ENCODE data around the gene DENND10.
A peak's percentile ranks its signal among the peaks of the same experiment; 100 is the strongest.
"Not testable (repeated sequence)": the region's sequence is repeated elsewhere in the genome, so short reads cannot be mapped to it uniquely, and the experiment has no call there.

The DENND10 gene, protein sequence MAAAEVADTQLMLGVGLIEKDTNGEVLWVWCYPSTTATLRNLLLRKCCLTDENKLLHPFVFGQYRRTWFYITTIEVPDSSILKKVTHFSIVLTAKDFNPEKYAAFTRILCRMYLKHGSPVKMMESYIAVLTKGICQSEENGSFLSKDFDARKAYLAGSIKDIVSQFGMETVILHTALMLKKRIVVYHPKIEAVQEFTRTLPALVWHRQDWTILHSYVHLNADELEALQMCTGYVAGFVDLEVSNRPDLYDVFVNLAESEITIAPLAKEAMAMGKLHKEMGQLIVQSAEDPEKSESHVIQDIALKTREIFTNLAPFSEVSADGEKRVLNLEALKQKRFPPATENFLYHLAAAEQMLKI

DNA sequence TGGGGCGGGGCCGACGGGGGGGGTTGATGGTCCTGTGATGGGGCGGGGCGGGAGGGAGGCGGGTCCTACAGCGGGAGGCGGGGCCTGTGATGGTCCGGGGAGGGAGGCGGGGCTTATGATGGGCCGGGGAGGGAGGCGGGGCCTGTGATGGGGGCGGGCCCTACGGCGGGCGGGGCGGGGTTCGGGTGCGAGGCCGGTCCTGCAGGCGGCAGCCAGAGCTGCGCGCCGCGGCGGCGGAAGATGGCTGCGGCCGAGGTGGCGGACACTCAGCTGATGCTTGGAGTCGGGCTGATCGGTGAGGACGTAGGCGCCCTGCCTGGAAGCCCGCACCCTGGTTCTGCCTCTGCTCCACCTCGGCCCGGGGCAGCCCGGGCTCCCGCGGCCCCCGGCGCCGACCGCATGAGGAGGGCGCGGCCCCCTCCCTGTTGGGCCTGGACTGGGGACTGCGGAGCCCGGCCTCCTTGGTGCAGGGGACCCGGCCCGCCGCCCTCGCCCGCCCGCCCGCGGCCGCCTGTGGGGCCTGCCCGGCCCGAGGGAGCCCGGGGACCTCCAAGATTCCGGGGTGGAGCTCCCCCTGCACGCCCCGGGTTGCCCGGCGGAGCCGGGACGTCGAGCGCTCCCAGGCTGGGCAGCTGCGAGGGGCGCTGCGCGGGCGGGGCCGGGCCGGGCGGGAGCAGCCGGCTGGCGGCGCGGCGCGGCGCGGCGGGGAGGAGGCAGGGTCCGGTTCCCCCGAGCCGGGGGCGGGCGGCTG lies at the start of gene DENND10:
TSS of gene DENND10 (plus strand) at position 211 of the 751 bp plus-strand sequence. CDS start at position 241, 30 bp downstream.
- peak; percentile 82 for DNase-seq

DNA sequence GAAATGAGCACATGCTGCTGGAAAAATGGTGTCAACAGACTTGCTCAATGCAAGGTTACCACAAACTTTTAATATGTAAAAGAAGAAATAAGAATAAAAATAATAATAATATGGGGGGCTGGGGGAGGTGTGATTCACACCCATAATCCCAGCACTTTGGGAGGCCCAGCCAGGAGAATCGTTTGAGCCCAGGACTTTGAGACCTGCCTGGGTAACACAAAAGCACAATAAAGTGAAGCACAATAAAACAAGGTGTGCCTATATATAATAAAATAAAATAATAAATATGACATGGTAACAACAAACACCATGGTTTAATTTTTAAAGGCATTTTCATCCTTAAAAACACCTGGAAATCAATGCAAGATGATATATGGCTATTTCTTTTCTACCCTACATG lies 48.4 kb upstream of the DENND10 start:
- no peak for DNase-seq

DNA sequence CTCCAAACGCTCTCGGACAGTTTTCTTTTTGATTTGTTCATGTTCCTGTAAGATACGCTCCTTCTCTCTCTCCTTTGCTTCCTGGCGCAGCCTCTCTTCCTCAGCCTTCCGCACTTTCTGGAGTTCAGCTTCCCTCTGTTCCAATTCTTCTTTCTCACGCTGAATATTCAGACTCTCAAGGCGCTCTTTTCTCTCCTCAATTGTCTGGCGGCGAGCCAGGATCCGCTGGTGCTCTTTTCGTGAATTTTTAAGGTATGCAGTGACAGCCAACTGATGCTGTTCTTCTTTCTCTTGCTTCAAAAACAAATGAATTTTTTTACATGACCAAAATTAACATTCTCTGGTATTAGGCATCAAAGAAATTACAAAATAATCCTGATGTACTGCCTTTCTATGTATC lies 45.9 kb upstream of the DENND10 start:
- DNase-seq: no peak

DNA sequence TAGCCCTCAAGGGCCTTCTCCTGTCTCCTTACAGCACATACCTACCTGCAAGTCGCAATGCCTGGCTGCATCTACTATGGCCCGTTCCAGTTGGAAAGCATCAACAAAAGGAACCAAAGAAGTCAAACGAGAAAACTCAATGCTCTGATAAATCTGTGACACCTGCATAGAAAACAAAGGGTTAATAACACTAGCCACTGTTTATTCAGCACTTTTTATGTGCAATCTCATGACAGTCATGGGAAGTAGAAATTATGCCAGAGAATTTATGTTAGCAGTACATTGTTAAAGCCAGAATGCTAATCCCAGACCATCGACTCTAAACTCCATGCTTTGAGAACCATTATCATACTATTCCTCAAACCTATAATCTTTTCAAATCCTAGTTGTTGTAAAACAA lies 44.4 kb upstream of the DENND10 start:
- DNase-seq: no peak

DNA sequence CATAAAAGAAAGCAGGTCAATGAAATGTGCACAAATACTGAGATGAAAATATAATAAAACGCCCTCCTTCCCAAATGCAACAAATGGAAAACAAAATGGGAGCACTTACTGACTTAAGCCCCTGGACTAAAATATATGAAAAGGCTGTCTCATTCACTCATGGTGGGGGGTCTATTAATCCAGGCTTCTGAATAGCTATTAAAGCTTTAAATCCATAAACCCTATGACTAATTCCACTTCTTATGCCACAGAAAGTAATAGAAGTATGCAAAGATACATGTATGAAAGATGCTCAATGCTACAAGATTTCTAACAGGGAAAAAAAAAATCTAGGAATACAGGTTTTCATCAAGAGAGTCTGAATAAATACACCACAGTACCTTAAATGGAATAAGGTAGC lies 43.8 kb upstream of the DENND10 start:
- DNase-seq: no peak

DNA sequence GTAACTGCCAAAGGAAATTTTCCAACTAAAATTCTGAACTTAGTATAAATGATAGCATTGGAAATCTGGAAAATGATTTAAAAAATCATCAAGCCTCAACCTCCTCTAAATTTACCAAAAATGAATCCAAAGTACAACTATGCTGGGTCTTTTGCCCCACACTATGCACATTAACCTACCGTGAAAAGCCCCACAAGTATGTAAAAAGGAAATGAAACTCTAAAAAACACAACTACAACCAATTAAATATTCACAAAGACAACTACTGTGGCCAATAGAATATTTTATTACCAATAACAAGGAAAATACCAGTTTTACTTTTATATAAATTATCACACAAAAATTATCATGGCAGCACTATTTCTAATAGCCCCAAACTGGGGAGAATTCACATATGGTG lies 42.6 kb upstream of the DENND10 start:
- DNase-seq: no peak

DNA sequence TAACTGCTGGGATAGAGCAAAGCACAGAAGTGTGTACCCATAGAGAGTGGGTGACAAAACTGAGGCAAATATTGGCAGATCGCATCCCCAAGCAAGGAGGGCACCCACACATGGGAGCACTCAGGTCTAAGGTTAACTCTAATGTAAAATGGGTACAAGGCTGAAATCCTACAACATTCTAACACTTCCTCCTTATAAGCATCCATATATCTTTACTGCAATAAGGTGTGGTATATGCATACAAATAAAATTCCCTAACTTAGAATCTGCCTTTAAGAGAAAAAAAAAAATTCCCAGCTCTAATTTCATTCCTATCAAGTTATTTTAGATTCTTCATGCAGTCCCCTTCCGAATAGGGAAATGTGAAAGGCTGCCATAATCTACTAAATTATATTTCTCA lies 42.0 kb upstream of the DENND10 start:
- DNase-seq: no peak

DNA sequence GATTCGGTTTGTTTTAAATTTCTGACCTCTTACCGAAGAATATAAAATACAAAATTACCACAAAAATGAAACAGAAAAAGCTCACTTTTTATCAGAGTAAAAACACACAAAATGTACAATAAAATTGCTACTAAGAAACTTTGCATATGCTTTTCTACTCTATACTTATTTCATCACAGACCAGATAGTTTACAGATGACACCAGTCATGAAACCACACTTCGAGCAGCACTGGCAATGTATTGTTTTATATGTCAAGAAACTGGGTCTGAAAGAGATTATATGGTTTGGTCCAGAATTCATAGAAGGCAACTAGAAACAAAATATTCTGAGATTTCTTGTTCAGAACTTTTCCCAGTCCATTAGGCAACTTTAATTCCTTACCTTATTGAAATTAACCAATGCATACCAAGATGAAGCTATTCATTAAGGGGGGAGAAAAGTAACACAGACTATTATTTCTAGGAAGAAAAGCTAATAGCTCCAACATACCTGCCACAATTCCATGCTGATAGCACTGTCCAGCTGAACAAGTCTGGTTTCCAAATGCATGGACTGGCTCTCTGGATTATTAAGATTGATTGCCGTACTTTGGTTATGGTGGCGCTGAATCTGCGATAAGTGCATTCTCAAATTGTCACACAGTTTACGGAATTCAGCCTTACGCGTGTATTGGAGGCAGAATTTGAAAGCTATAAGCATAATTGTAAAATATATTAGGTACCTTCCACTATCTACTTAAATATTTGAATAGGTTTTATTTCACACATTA lies 33.3 kb upstream of the DENND10 start:
- DNase-seq: no peak

DNA sequence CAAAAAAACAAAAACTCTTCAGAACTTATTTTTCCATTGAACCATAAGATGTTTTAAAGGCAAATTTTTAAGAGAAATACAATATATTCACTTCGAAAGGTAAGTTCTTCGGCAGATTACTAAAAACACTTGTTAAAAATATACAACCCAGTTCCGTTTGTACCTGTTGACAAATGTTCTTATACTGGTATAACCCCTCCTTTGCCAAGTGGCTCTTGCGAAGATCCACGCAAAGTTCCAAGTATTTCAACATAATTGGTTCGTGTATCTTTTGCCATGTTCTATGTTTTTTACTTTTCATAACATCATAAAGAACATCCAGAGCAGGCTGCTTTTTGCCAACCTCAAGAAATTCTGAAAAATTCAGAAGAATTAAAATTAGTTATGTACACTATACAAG lies 30.3 kb upstream of the DENND10 start:
- DNase-seq: no peak

DNA sequence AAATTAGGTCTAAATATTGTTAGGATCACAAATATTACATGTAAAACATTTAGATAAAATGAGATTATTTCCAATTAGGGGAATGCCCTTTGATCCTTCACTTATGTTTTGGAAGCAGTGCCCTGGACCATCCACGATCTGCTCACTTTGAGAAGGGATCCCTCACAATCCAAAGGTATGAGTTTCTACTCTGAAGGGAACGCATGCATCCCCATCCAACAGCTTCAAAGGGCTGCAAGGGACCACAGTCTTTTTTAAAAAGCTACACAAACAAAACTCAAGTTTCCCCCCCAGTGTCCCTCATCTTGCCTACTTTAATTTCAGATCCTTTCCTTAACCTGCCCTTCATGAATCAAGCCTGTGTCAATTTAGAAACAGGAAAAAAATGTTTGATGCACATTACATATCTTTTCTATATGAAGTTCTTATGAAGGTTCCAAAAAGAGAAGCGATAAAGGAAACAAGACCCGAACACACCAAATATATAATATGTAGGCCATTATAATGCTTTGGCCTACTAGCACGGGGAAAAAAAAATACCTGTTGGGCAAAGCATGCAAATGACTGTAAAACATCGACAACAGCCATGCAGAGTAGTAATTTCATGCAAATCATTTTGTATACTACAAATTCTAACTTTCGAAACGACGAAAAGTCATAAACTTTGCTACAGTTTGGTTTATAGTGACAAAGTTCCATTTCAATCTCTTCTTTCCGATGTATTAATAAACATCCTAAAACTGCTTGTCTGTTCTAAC lies 25.3 kb upstream of the DENND10 start:
- DNase-seq: no peak

DNA sequence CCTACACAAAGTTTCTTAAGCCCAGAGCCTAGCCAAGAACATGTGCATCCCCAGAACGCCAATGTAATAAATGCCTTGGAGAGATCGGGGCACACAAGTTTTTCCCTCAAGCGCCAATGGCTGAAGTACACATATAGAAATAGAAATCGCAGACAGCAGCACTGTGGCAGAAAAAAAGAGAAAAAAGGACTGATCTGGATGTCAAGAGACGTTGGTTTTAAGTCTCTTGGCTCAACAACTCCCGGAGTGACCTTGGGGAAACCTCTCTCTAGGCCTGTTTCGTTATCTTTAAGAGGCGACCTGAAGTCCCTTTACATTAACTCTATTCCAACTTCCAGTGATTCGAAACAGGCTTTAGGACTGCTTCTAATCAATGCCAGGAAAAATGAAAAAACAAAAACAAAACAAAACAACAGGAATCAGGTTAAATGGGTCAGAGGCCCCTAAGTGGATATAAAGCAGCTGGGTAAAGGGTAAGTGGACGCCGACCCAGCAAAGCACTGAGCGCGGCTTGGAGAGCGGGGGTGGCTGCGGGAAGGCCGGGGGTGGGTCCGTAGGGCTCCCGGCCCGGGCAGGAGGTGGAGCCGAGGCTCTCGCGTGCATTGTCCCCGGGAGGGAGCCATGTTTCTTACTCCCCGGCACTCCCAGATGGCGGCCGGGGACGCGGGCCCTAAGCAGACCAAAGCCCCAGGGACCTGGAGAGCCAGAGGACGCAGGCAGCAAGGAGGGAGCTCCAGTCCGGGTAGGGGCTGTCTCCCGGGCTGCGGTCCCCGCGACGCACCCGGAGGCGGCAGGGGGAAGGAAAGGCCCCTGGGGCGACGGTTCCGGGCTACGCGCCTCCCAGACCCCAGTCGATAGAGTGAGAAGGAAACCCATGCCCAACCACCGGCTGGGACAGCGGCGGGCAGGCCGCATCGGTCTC lies 24.1 kb upstream of the DENND10 start:
- peak; percentile 65 for DNase-seq

DNA sequence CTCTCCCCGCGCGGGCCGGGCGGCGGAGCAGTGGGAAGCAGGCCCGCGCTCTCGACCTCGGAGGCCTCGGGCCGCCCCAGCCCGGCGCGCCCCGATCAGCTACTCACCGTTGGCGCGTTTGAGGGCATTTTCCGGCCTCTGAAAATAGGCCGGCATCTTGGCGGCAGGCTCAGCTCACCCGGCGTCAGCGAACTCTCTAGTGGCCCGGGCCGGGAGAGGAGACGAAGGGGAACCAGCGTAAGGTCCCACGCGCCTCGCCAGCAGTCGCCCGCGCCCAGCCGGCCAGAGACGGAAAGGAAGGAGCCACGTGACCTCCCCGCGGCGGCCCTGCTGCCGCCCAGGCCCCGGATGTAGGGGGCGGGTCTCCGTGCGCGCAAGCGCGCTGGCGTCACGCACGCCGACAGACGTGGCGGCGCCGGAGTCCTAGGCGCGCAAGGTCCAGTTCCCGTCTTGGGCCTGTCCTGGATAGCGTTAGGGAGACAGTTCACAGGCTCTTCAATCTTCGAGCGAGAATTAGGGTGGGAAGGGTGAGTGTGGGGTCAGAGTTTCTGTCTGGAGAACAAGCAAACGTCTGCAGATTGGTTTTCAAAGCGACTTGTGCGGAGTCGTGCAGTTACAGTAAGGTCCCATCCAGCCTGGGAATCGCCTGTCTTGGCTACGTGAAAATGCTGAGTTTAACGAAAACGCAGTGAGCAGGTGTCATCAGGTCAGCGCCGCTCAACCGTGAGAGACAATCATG lies 23.2 kb upstream of the DENND10 start, which contains the start of gene EIF3A:
TSS of gene EIF3A (minus strand) at position 297 of the 739 bp plus-strand sequence. CDS start at position 156, 141 bp downstream.
- DNase-seq: peak; percentile 91

DNA sequence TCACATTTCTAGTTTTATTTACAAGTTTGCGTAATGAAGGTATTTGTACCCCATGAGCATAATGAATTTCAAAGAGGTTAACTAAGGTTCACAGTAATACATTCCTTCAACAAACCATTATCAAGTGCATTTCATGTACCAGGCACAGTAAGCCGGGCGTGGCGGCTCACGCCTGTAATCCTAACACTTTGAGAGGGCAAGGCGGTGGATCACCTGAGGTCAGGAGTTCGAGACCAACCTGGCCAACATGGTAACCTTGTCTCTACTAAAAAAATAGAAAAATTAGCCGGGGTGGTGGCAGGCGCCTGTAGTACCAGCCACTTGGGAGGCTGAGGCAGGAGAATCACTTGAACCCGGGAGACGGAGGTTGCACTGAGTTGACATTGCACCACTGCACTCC lies 19.0 kb upstream of the DENND10 start:
- no peak for DNase-seq

DNA sequence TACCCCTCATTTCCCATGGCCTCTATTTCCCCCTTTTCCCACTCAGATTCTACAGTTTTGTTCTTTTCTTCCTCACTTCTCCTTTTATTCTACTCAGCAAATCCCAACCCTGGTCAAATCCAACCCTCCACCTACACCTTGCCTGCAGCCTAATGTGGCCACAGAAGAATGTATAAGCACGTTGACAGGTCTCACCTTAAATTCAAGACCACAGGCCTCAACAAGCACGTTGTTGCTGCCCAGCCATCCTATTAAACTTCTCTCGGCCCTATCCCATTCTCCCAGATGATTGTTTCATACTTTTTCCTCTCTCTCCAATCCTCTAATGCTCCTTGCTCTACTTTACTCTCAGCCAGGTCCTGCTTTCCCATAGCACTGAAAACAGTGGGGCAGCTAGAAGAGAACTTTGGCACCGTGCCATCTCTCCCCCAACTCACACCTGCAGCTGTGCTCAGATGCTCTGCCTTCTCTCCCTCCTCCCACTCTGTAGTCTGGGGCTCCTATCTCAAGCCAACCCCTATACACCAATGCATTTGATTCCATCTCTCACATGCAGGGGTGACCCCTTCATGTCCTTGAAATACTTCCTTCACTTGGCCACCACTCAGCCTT lies 16.5 kb upstream of the DENND10 start:
- DNase-seq: no peak

DNA sequence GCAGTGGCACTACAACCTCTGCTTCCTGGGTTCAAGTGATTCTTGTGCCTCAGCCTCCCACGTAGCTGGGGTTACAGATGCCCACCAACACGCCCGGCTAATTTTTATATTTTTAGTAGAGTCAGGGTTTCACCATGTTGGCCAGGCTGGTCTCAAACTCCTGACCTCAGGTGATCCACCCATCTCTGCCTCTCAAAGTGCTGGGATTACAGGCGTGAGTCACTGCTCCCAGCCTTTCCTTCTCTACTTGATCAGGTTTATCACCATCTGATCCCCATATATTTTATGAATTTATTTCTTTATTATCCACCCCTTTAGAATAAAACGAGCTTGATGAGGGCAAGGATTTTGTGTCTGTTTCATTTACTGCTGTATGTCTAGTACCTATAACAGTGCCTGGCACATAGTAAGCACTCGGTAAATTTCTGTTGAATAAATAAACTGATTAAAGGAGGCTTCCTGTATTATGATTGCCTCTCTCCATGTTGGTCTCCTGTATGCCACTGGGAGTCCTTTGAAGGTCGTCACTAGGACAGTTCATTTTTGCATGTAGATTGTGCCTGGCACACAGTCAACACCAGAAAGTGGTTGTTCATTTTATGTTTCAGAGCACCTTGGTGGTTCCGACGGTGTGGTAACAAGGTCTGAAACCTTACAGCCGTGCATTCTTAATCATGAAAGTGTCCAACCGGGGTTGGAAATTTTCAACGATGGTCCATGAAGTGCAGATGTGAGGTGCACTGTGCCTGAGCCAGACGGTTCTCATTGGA lies 13.7 kb upstream of the DENND10 start:
- peak; percentile 67 for DNase-seq

DNA sequence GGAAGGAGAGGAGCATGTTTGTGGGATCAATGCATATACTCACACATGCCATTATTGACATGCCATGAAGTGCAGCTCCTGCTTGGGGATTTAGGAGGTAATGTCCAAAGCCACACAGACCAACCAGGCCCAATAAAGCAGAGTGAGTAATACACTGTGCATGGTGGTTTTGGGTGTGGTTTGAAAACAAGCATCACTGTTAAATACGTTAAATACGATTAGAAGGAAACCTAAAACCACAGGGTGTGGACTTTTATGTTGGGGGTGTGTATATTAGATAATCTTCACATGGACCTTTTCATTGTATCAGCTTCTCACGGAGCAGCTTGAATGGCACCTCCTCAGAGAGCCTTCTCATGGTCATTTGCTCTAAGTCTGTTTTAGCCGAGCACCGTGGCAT lies 12.9 kb upstream of the DENND10 start:
- DNase-seq: peak; percentile 87

DNA sequence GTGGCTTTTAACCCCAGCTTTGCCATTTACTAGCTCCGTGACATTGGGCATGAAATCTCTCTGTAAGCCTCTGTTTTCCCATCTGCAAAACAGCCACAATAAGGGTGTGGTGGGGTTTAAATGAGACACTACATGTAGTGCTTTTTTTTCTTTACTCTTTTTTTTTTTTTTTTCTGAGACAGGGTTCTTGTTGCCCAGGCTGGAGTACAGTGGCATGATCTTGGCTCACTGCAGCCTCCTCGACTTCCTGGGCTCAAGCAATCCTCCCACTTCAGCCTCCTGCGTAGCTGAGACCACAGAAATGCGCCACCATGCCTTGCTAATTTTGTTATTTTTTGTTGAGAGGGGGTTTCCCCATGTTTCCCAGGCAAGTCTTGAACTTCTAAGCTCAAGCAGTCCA lies 8.3 kb upstream of the DENND10 start:
- DNase-seq: peak; percentile 40

DNA sequence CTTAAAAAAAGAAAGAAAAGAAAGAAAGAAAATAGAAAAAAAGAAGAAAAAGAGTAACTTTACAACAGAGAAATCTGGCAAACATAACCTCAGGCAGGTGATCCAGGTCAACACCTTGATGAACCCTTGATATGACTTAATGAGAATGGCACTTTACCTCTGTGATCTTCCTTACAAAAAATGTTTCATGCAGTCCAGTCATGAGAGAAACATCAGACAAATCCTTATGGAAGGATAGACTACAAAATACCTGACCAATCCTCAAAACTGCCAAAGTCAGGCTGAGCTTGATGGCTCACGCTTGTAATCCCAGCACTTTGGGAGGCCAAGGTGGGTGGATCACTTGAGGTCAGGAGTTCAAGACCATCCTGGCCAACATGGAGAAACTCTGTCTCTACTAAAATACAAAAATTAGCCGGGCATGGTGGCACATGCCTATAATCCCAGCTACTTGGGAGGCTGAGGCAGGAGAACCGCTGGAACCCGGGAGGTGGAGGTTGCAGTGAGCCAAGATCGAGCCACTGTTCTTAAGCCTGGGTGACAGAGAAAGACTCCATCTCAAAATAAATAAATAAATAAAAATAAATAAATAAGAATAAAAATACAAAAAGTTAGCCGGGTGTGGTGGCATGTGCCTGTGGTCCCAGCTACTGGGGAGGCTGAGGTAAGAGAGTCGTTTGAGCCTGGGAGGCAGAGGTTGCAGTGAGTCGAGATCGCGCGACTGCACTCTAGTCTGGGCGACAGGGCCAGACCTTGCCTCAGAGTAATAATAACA lies 7.1 kb upstream of the DENND10 start:
- DNase-seq: not testable (repeated sequence)

DNA sequence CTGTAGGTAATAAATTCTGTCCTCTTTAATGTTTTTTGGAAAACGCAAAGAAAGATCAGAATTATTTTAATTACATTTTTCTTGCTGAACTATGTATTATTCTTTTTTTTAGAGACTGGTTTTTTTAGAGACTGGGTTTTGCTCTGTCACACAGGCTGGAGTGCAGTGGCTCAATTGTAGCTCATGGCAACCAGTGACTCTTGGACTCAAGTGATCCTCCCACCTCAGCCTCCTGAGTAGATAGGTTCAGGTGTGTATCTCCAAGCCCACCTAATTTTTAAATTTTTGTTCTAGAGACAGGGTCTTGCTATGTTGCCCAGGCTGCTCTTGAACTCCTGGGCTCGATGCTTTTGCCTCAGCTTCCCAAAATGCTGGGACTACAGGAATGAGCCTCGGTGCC lies 5.3 kb upstream of the DENND10 start:
- DNase-seq: no peak
